K562 (cell line): Measurements from ENCODE around the gene POLR3C. TPM values are rescaled to one million over a fixed set of nuclear protein-coding genes. Genes with fewer than 3 reads are reported as not detected.

Experiments
- ATAC-seq: fragments of 200-7000 bp; cut with Tn5 transposase; 3 replicates; pipeline ENCODE4 v1.9.1; 2020; ENCODE audit warnings: moderate library complexity
- BruUV-seq: library from RNA; stranded (reverse); fragments of 400-500 nt; replicated peaks from 2 replicates; lab custom pipeline; 2021; lab: Mats Ljungman, UMichigan
- CTCF ChIA-PET: fragments of 300-600 bp; formaldehyde crosslinking; extraction: SDS; loops from one replicate; lab custom pipeline; 2021; ENCODE audit warnings: low intra/inter-chr PET ratio; lab: Yijun Ruan, JAX
- POLR2A ChIA-PET: fragments of 300-600, 350-650 bp; sonication (Branson Sonifier 250); formaldehyde crosslinking; extraction: SDS; loops from one replicate; lab custom pipeline; 2021; ENCODE audit warnings: antibody characterized with exemption, inconsistent platforms; lab: Yijun Ruan, JAX
- DNase-seq, 4 experiments: peaks; one replicate each; pipeline versions ENCODE4 v3.0.0 to v3.0.0-alpha.2; 2011 to 2018; ENCODE audit warnings: low spot score in 3 of 4, mixed read lengths in 3 of 4; ENCODE audit errors: extremely low read depth in 1 of 4
- FAIRE-seq: peaks from 2 replicates; lab custom pipeline; 2011; peaks lifted over from hg19 to GRCh38; lab: Jason Lieb, UNC
- H2AFZ ChIP-seq: 2 replicates; pipeline ENCODE4 v1.6.0; 2011; ENCODE audit warnings: low read depth, low read length, control low read depth, inconsistent platforms
- H3K27ac ChIP-seq: fragments of 200-600 bp; 3 replicates; pipeline ENCODE4 v1.8.0; 2011; ENCODE audit warnings: low read depth, mild to moderate bottlenecking, control low read depth, inconsistent platforms, low read length, moderate library complexity, mixed read lengths; ENCODE audit errors: extremely low read depth
- H3K27me3 ChIP-seq, 2 experiments: fragments of 300-600 bp in 1 of 2; 2 replicates in 1 of 2; 3 replicates in 1 of 2; pipeline versions ENCODE4 v1.6.0 to v1.8.0; 2011; ENCODE audit warnings: inconsistent platforms in 2 of 2, low read length in 2 of 2, mild to moderate bottlenecking in 1 of 2, mixed read lengths in 1 of 2, moderate library complexity in 1 of 2; ENCODE audit not compliant: control insufficient read depth in 2 of 2, insufficient read depth in 2 of 2
- H3K36me3 ChIP-seq: fragments of 300-600 bp; 3 replicates; pipeline ENCODE4 v1.8.0; 2011; ENCODE audit warnings: mild to moderate bottlenecking, low read length, inconsistent platforms; ENCODE audit not compliant: control insufficient read depth, insufficient read depth
- H3K4me1 ChIP-seq, 2 experiments: fragments of 200-600 bp in 1 of 2; replicated peaks in 1 of 2; 2 replicates in 1 of 2; 3 replicates in 1 of 2; pipeline versions ENCODE4 v1.5.1 to v1.8.0; 2011; ENCODE audit warnings: inconsistent platforms in 2 of 2, low read length in 2 of 2, mild to moderate bottlenecking in 1 of 2, mixed read lengths in 1 of 2, moderate library complexity in 1 of 2; ENCODE audit not compliant: control insufficient read depth in 2 of 2, insufficient read depth in 2 of 2
- H3K4me2 ChIP-seq: 2 replicates; pipeline ENCODE4 v1.6.1; 2011; ENCODE audit warnings: low read length, control low read depth, inconsistent platforms, mixed read lengths; ENCODE audit not compliant: insufficient read depth
- H3K4me3 ChIP-seq: fragments of 200-600 bp; sonication (generic), shearing (Covaris generic); 2 replicates; pipeline ENCODE4 v1.5.1; 2016; ENCODE audit warnings: control low read depth, inconsistent platforms
- H3K79me2 ChIP-seq: fragments of 200-600 bp; 3 replicates; pipeline ENCODE4 v1.8.0; 2011; ENCODE audit warnings: low read length, inconsistent platforms; ENCODE audit not compliant: control insufficient read depth, insufficient read depth
- H3K9ac ChIP-seq, 2 experiments: 2 replicates each; pipeline versions ENCODE4 v1.6.0 to v1.6.1; 2011; ENCODE audit warnings: low read depth in 2 of 2, low read length in 2 of 2, control low read depth in 1 of 2, inconsistent platforms in 1 of 2, mild to moderate bottlenecking in 1 of 2, mixed read lengths in 1 of 2; ENCODE audit not compliant: insufficient read depth in 1 of 2
- H3K9me1 ChIP-seq: one replicate; pipeline ENCODE4 v1.6.0; 2011; ENCODE audit warnings: inconsistent platforms, mild to moderate bottlenecking, low read length, moderate library complexity; ENCODE audit not compliant: control insufficient read depth, insufficient read depth
- H3K9me3 ChIP-seq: replicated peaks from 2 replicates; pipeline ENCODE4 v1.5.1; 2011; ENCODE audit warnings: low read depth, low read length, inconsistent platforms; ENCODE audit not compliant: control insufficient read depth, insufficient read depth
- H4K20me1 ChIP-seq: replicated peaks from 2 replicates; pipeline ENCODE4 v1.6.1; 2011; ENCODE audit warnings: low read length, inconsistent platforms, mixed read lengths; ENCODE audit not compliant: control insufficient read depth, insufficient read depth
- COPS2 ChIP-seq: fragments of 450-650 bp; conservative IDR thresholded peaks from 2 replicates; pipeline ENCODE4 v1.6.1; 2016; ENCODE audit warnings: mild to moderate bottlenecking, moderate library complexity
- CTCF ChIP-seq, 3 experiments: IDR thresholded peaks in 2 of 3; conservative IDR thresholded peaks in 1 of 3; 2 replicates each; pipeline ENCODE4 v1.5.1; 2011 to 2012; ENCODE audit warnings: low read length in 3 of 3, mild to moderate bottlenecking in 3 of 3, control low read depth in 2 of 3, improper control_type of control experiment in 1 of 3, inconsistent platforms in 1 of 3, low read depth in 1 of 3, mixed read lengths in 1 of 3, moderate library complexity in 1 of 3; ENCODE audit not compliant: insufficient read depth in 2 of 3
- HDAC6 ChIP-seq: IDR thresholded peaks from 2 replicates; pipeline ENCODE4 v1.6.1; 2012; ENCODE audit warnings: low read depth, mild to moderate bottlenecking, control low read depth, inconsistent platforms, low read length, moderate library complexity
- NR1H2 ChIP-seq: sonication (generic); formaldehyde crosslinking; IDR thresholded peaks from 2 replicates; pipeline ENCODE4 v1.4.0; 2020; ENCODE audit warnings: mild to moderate bottlenecking, missing genetic modification reagents
- PCBP2 ChIP-seq: fragments of 200-400 bp; formaldehyde crosslinking; IDR thresholded peaks from 2 replicates; pipeline ENCODE4 v1.6.1; 2018; ENCODE audit warnings: low read length, low read depth, mild to moderate bottlenecking, moderate library complexity; ENCODE audit not compliant: poor library complexity, severe bottlenecking
- TEAD1 ChIP-seq, 2 experiments: fragments of 450-650 bp in 1 of 2; sonication (generic) in 1 of 2; formaldehyde crosslinking; IDR thresholded peaks; 2 replicates each; pipeline versions ENCODE4 v1.4.0 to v1.8.0; 2020 to 2022; ENCODE audit warnings: mild to moderate bottlenecking in 2 of 2, missing genetic modification reagents in 1 of 2
- XRCC5 ChIP-seq: fragments of 200-400 bp; formaldehyde crosslinking; IDR thresholded peaks from 2 replicates; pipeline ENCODE4 v1.6.1; 2017; ENCODE audit warnings: low read depth, mild to moderate bottlenecking, low read length
- ZNF408 ChIP-seq: fragments of 250-450 bp; sonication (Bioruptor Pico); IDR thresholded peaks from 2 replicates; pipeline ENCODE4 v1.4.0; 2020; ENCODE audit warnings: low read depth, mild to moderate bottlenecking, moderate library complexity
- WGBS: fragments of 100-300 bp; shearing (Covaris generic); methylation state at CpG from one replicate; pipeline ENCODE4 v1.1.6; 2016; ENCODE audit warnings: low coverage, mixed read lengths; ENCODE audit not compliant: insufficient coverage; ENCODE audit errors: missing lambda C conversion rate; 5-methylcytosine and 5-hydroxymethylcytosine counted together
- in situ Hi-C: fragments of 300-500 bp; cut with MboI; formaldehyde crosslinking; loops from 4 replicates; pipeline ENCODE4 v1.15.0; 2018; ENCODE audit warnings: inconsistent platforms, mixed read lengths
- intact Hi-C: fragments of 100-400 bp; cut with micrococcal nuclease; formaldehyde crosslinking; loops from 2 replicates; pipeline ENCODE4 v1.14.2; 2022
- polyA plus RNA-seq, 8 experiments: library from polyadenylated mRNA; depleted of rRNA in 4 of 8; stranded (reverse) in 5 of 8; unstranded in 3 of 8; fragments of >200 nt; fragmentation: Nextera tagmentation in 2 of 8; fragmentation: Illumina TruSeq in 1 of 8; extraction: Ambion mirVana in 2 of 8; extraction: Trizol in 1 of 8; gene quantifications; 2 replicates each; pipeline versions ENCODE4 v1.2.1 to v1.2.3, GENCODE V29; 2011 to 2014; ENCODE audit warnings: inconsistent platforms in 1 of 8, missing spikeins in 1 of 8
- total RNA-seq, 7 experiments: library from RNA; depleted of rRNA in 6 of 7; stranded (reverse); fragments of >200 nt in 6 of 7; fragmentation: Illumina TruSeq in 2 of 7; extraction: Trizol in 2 of 7; gene quantifications; 2 replicates each; pipeline versions ENCODE4 v1.2.1 to v1.2.3, GENCODE V29; 2011 to 2021; ENCODE audit warnings: low replicate concordance in 1 of 7
- TF ChIP-seq, protein P1 (sequence below), 2 experiments: fragments of 450-650 bp in 1 of 2; sonication (generic) in 1 of 2; formaldehyde crosslinking in 1 of 2; IDR thresholded peaks; 2 replicates each; pipeline versions ENCODE4 v1.7.1 to v1.9.0; 2016 to 2022; ENCODE audit warnings: inconsistent platforms in 1 of 2, mild to moderate bottlenecking in 1 of 2, missing genetic modification reagents in 1 of 2

POLR3C gene
- total and polyA plus RNA-seq, 9 of the 15 experiments (the other 6 are each of a cell fraction or from before 2014, with no cell fraction given): 19.7 to 64.1 (median 45.2) TPM

- intact Hi-C loops: loop anchor here (2.0 kb wide), 2 partner anchors 49 to 113 kb away; partner anchors contain the start of gene NUDT17
- WGBS: 44% methylated on average over 7 of the region's 7 CpGs
- no peak for TF ChIP-seq PCBP2
- no peak for TF ChIP-seq COPS2
- TF ChIP-seq NR1H2 (CRISPR knock-in tag): no peak
- no peak for TF ChIP-seq XRCC5
- TF ChIP-seq HDAC6: no peak
- TF ChIP-seq, protein P1, sequence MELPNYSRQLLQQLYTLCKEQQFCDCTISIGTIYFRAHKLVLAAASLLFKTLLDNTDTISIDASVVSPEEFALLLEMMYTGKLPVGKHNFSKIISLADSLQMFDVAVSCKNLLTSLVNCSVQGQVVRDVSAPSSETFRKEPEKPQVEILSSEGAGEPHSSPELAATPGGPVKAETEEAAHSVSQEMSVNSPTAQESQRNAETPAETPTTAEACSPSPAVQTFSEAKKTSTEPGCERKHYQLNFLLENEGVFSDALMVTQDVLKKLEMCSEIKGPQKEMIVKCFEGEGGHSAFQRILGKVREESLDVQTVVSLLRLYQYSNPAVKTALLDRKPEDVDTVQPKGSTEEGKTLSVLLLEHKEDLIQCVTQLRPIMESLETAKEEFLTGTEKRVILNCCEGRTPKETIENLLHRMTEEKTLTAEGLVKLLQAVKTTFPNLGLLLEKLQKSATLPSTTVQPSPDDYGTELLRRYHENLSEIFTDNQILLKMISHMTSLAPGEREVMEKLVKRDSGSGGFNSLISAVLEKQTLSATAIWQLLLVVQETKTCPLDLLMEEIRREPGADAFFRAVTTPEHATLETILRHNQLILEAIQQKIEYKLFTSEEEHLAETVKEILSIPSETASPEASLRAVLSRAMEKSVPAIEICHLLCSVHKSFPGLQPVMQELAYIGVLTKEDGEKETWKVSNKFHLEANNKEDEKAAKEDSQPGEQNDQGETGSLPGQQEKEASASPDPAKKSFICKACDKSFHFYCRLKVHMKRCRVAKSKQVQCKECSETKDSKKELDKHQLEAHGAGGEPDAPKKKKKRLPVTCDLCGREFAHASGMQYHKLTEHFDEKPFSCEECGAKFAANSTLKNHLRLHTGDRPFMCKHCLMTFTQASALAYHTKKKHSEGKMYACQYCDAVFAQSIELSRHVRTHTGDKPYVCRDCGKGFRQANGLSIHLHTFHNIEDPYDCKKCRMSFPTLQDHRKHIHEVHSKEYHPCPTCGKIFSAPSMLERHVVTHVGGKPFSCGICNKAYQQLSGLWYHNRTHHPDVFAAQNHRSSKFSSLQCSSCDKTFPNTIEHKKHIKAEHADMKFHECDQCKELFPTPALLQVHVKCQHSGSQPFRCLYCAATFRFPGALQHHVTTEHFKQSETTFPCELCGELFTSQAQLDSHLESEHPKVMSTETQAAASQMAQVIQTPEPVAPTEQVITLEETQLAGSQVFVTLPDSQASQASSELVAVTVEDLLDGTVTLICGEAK (IDR thresholded peaks at IDR 0.05): no peak
- TF ChIP-seq, protein P1 (CRISPR knock-in tag; IDR thresholded peaks at IDR 0.05): no peak
- TF ChIP-seq ZNF408 (CRISPR knock-in tag): no peak
- peak; percentile 12 to 33 (median 17); a peak in 2 of 6 replicates for TF ChIP-seq CTCF (IDR thresholded peaks at IDR 0.05 in 2 of 3, conservative IDR thresholded peaks at IDR 0.05 in 1 of 3; ENCODE audit: insufficient read depth in 2 of 3, low read depth in 1 of 3, low read length in 3 of 3)
- TF ChIP-seq TEAD1 (CRISPR knock-in tag; IDR thresholded peaks at IDR 0.05): no peak
Observed at GRCh38 chr1:145893306-145894055, 69.5 kb downstream of the POLR3C start.

More at GRCh38 chr1:145893306-145894055, 69.5 kb downstream of the POLR3C start:
- Histone ChIP-seq H3K36me3 (no peaks in the 10 kb centered on the region), H3K27ac (no peak overlapping the region), H3K27me3 (no peaks in the 10 kb centered on the region), H3K9me1 (no peaks in the 10 kb centered on the region), H3K9ac (no peak overlapping the region), H4K20me1 (no peaks in the 10 kb centered on the region), H3K4me2 (no peak overlapping the region; the same call in 1 of the 2 replicates), H3K4me3 (no peak overlapping the region), H3K9me3 (no peaks in the 10 kb centered on the region), H3K4me1 (peaks cover 15 to 28% of the 10 kb centered on the region in 2 experiments), H3K79me2 (no peaks in the 10 kb centered on the region), H2AFZ (no peak overlapping the region)
- FAIRE-seq (peak; percentile 61), ATAC-seq (peak; percentile 33; the same call in 1 of the 3 replicates), DNase-seq (no peak)
- no TSS peak for BruUV-seq
- in situ Hi-C loops: no loop called here
- POLR2A ChIA-PET: interaction anchor here (0.5 to 2.0 kb wide), 6 partner anchors 9 to 158 kb away, joined by 3 to 11 read pairs (median 3); partner anchors contain the start of gene PIAS3
- CTCF ChIA-PET: interaction anchor here (1.3 to 2.6 kb wide), 3 partner anchors 17 to 120 kb away, joined by 3 to 32 read pairs (median 7); no protein-coding TSS in a partner anchor
